HG03175 (cell line): ENCODE data around the gene SLC29A1.
A peak's percentile ranks its signal among the peaks of the same experiment; 100 is the strongest.
"Not testable (repeated sequence)": the region's sequence is repeated elsewhere in the genome, so short reads cannot be mapped to it uniquely, and the experiment has no call there.

Experiments used
- ATAC-seq: cut with Tn5 transposase; IDR thresholded peaks from one replicate; pipeline ENCODE4 v1.9.1; 2021; ENCODE audit warnings: mild to moderate bottlenecking, moderate library complexity; ENCODE audit not compliant: unreplicated experiment

Gene SLC29A1

DNA sequence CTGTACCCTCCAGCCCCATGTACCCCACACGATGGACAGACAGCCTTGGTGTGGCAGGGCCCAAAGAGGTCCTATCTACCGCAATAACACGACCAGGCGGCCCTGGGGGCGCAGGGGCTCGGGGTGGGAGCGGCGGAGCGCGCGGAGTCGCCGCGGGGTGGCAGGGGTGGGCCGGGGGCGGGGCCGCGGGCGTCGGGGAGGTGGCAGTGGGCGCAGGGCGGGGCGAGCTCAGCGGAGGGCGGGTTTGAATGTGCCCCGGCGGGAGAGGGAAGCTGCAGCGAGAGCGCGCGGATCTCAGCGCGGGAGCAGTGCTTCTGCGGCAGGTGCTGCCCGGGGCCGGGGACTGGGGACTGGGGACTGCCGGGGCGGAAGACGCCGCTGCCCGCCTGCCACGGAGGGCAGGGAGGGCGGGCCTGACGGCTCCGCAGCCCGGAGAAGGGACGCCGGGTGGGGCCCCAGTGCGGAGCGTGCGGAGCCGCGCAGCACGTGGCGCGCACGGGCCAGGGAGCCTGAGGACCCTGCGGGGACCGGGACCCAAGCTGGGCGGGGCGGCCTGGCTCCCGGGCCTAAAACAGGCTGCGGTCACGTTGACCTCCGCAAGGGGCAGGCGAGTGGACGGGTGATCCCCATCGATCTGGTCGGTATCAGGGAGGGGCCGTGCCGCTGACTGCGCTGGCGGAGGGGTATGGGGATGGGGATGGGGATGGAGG lies at the start of gene SLC29A1:
TSS of gene SLC29A1 (plus strand) at position 277 of the 710 bp plus-strand sequence. CDS start 3,719 bp downstream, outside the sequence.
- ATAC-seq = peak; percentile 57

DNA sequence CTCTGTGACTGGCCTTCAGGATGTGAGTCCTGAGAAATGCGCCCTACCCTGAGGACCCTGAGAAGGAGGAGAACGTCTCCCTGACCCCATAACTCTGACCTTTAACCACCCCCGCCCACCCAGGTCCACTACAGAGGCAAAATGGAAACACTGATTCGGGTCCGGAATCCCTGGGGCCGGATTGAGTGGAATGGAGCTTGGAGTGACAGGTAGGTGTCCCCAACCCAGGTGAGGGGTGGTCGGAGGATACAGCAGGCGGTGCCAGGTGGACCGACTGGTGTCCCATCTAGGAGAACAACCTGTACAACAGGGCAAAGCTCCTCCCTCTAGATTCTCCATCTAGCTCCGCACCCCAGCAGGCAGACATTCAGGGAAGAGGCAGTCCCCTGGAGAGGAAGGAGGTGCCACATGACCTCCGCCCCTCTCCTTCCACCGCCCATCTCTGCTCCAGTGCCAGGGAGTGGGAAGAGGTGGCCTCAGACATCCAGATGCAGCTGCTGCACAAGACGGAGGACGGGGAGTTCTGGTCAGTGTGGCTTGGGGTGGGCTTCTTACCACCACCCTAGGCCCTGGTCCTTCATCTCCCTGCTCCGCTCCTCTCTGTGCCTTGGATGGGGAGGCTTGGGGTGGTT lies 47.1 kb upstream of the SLC29A1 start:
- ATAC-seq = no peak

DNA sequence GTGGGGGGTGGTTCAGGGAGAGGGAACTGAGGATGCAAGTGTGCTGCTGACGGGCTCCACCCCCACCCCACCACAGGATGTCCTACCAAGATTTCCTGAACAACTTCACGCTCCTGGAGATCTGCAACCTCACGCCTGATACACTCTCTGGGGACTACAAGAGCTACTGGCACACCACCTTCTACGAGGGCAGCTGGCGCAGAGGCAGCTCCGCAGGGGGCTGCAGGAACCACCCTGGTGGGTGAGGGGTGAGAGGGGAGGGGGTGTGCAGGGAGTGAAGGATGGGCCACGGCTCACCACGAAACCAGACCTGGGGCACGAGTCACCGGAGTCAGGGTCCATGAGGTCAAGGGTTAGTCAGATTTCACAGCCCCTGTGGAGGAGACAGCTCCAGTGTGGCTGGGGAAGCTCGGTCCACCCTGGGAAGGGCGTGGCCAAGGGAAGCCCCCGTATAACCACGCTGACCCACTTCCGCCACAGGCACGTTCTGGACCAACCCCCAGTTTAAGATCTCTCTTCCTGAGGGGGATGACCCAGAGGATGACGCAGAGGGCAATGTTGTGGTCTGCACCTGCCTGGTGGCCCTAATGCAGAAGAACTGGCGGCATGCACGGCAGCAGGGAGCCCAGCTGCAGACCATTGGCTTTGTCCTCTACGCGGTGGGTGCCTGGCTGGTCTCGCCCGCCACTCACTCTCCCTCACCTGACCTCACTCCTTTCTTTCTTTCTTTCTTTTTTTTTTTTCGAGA lies 46.5 kb upstream of the SLC29A1 start:
- ATAC-seq = no peak

DNA sequence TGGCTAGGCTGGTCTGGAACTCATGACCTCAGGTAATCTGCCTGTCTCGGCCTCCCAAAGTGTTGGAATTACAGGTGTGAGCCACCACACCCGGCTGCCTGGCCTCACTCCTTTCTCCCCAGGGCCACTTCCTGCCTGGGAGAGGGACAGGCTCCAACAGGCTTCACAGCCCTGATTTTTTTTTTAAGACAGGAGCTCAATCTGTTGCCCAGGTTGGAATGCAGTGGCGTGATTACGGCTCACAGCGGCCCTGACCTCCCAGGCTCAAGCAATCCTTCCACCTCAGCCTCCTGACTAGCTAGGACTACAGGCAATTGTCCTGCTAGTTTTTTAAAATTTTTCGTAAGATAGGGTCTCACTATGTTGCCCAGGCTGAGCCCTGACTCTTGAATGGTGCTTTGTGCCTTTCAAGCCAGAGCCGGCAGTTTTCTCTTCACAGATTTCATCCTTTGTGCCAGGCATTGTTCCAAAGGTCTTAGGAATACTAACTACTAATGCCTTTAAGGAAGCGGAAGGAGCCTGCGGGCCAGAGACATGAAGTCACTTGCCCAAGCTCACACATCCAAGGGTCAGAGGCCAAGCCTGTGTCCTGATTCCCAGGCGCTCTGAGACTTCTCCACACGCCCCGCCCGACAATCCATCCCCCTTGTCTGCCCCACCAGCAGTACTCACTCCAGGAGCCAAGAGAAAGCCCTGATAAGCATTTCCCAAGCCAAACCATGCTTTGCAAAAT lies 45.5 kb upstream of the SLC29A1 start:
- no peak for ATAC-seq

DNA sequence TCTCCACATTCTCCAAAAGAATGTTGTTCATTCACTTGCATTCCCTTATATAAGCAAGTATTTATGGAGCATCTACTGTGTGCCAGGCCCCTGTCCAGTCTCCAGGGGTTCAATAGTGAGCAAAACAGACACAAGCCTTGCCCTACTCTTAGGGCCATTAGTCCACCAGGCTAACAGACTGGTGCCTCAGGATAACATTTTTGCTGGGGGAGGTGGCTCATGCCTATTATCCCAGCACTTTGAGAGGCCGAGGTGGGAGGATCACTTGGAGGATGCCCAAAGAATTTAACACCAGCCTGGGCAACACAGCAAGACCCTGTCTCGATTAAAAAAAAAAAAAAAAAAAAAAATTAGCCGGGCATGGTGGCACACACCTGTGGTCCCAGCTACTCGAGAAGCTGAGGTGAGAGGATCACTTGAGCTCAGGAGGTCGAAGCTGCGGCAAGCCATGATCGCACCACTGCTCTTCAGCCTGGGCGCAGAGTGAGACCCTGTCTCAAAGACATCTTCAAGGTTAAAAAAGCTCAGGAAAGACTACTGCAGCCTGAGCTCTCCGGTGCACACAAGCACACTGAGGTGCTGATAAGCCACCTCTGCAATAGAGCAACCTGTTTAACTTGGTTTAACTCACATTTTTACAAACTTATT lies 44.8 kb upstream of the SLC29A1 start:
- no peak for ATAC-seq

DNA sequence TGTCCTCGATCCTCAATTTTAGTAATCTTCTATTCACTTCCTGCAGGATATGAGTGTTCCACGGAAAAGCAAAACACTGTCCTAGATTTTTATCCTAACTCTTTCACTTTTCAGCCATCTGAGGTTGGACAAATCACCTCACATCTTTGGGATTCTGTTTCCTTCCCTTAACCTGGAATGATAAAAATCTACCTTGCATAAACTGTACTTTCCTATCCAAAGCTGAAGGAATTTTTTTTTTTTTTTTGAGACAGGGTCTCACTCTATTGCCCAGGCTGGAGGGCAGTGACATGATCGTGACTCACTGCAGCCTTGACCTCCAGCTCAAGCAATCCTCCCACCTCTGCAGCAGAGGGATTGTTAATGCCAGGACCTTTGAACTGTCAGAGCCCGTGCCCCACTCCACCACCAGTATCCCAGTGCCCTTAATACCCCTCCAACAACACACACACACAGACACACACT lies 44.3 kb upstream of the SLC29A1 start:
- no peak for ATAC-seq

DNA sequence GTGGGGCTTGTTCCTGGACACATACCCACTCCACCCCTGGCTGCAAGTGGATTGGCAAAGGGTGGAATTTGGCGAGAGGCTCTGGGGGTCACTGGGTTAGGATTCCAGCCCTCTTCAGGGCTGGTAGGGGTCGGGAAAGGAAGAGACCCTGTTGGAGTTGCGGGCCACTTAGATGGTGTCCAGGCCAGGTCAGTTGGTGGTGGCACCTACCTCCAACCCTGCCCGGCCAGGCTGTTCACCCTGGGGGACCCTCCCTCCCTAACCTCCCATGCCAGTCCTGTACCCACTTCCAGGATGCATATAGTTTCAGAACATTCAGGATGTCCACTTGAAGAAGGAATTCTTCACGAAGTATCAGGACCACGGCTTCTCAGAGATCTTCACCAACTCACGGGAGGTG lies 43.7 kb upstream of the SLC29A1 start:
- no peak for ATAC-seq

DNA sequence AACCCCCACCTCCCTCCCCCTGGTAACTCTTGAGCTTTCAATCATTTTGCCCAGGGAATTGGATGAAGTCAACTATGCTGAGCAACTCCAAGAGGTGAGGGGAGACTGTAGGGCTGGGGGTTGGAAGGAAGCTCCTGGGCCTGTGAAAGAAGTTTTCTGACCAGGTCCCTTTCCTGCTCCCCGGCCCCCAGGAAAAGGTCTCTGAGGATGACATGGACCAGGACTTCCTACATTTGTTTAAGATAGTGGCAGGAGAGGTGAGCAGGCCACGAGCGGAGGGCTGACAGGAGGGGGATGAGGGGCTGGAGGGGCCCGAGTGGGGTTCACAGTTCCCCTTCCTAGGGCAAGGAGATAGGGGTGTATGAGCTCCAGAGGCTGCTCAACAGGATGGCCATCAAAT lies 43.0 kb upstream of the SLC29A1 start:
- no peak for ATAC-seq

DNA sequence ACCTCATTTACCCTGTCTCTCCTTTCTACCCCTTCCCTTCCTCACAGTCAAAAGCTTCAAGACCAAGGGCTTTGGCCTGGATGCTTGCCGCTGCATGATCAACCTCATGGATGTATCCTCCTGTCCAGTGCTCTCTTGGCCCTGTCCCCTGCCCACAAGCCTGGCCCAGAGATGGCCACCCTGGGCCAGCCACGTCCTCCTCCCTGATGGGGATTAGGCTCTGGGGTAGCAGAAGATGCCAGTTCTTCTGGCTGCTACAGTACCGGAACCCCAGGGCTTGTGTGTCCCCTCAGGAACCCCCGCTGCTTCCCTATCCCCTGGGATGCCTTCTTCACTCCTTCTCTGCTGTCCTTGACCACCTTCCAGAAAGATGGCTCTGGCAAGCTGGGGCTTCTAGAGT lies 42.5 kb upstream of the SLC29A1 start:
- ATAC-seq = no peak

DNA sequence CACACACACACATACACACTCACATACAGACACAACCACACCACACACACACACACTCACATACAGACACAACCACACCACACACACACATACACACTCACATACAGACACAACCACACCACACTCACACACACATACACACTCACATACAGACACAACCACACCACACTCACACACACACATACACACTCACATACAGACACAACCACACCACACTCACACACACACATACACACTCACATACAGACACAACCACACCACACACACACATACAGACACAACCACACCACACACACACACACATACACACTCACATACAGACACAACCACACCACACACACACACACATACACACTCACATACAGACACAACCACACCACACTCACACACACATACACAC lies 41.6 kb upstream of the SLC29A1 start:
- not testable (repeated sequence) for ATAC-seq

DNA sequence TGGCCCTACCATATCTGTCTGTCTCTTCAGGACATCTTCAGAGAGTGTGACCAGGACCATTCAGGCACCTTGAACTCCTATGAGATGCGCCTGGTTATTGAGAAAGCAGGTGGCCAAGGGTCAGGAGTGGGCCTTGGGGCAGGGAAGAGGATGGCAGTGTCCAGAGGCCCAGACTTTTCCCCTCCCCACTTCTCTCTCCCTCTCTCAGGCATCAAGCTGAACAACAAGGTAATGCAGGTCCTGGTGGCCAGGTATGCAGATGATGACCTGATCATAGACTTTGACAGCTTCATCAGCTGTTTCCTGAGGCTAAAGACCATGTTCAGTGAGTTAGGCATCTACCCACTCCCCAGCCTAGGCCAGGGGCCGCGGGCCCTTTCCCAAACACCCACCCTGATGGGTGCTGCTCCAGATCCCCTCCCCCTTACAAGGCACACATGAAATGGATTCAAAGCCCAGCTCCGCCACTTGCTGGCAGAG lies 40.4 kb upstream of the SLC29A1 start:
- ATAC-seq = no peak

DNA sequence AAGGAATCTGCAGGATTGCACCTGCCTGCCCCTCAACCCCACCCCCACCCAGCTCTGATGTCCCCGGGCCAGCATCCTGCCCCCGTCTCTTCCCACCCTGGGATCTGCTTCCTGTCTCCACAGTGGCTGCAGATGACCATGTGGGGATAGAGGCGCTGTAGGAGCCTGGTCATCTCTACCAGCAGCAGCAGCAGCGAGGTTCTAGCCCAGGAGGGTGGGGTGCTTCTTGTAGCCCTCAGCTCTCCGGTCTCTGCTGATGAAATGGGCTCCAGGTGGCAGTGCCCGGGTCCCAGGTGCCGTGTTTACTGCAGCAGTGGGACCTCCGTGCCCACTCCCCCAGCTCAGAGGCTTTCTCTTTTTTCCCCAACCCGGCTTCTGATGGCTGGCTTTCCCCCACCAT lies 39.6 kb upstream of the SLC29A1 start:
- ATAC-seq = no peak

DNA sequence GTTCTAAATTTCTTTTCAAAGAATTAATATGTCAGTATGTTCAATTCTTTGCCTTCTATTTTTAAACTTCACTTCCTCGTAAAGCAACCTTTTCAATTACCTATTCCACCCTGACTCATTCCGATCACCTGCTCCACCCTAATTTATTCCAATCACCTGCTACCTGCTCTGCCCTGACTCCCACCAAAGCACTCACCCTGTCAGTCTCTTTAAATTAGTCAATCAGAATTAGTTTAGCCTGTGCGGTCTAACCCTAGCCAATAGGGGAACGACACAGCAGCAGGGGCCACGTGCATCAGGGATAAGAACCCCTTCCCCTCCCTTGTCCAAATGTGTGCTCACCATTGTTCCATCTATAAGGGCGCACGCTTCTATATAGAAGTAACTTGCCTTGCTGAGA lies 38.0 kb upstream of the SLC29A1 start:
- ATAC-seq = not testable (repeated sequence)

DNA sequence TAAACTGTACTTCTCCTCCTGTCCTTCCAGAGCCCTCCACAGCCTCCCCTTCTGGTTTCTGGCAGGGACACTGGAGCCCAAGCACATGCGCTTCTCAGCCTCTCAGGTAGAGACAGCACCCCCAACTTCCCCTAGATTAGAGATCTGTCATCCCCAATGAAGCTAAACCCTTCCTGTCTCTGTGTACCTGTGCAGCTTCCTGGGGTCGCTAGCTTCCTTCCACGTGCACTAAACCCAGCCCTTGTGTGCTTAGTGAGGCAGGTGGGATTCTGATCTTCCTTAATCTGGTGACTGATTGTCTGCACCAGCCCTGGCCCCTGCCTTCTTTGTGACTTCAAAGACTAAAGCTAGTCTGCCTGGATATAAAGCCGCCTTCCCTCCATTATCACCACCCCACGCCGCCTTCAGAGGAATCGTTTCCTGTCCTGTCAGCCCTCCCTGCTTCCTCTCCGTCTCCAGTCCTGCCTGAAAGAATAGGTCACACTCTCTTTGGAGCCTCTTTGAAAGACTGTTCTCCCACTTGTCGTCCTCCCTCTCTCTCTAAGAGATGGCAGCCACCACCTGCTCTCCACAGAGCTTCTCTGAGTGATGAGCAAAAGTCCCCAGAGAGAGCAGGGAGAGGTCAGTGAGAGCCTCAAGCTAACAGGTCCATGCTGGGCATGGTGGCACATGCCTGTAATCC lies 37.3 kb upstream of the SLC29A1 start:
- ATAC-seq = no peak

DNA sequence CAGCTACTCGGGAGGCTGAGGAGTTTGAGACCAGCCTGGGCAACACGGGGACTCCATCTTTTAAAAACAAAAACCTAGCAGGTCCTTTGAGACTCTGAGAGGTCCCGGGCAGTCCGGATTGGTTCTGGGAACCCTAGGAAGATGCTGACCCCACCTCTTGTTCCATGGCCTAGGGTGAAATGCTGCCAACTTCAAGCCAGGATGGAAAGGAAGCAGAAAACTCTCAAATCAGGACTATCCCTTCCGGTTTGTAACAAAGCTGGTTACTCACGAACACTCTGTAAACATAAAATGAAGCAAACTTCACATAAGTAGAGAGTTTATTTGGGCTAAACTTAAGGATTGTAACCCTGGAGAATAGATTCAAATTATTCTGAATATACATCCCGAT lies 36.8 kb upstream of the SLC29A1 start:
- ATAC-seq = no peak

DNA sequence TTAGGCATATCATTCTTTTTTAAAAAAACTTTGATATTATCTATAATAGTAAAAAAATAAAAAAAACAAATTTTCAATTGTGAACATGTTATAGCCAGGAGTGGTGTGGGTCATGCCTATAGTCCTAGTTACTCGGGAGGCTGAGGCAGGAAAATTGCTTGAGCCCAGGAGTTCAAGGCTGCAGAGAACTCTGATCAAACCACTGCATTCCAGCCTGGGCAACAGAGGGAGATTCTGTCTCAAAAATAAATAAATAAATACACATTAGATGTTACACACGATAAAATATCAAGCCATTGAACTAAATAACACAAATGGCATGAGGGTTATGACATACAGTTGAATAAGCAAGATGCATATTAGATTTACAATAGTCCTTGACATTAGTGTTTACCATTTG lies 34.6 kb upstream of the SLC29A1 start:
- no peak for ATAC-seq

DNA sequence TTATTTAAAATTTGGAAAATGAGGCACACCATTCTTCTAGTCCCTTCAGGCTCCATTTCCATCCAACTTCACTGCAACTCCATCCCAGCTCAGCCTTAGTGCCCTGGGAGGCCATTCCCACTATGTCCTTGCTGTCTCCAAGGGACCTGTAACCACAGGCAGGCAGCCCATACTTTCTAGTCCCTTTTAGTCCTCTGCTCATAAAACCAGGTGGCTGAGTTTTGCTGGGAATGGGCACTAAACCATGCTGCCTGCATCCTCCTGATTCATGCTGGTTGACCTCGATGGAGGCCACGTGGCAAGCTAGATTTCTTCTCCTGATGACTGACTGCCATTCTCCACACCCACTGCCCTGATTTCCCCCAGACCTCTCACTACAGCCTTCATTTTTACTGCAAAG lies 34.1 kb upstream of the SLC29A1 start:
- ATAC-seq = no peak

DNA sequence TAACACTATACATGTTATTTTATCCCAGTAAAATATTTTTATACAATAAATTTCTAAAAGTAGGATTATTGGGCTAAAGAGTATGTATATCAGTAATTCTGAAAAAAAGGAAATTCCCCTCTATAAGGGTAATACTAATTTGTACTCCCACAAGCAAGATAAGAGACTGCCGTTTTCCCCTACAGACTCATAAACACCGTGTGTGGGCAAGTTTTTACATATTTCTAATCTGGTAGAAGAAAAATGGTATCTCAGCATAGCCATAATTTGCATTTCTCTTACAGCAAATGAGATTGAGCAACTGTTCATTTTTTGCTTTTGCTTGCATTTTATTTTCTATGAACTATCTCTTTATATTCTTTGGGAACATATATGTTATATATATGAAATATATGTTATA lies 32.7 kb upstream of the SLC29A1 start:
- no peak for ATAC-seq

DNA sequence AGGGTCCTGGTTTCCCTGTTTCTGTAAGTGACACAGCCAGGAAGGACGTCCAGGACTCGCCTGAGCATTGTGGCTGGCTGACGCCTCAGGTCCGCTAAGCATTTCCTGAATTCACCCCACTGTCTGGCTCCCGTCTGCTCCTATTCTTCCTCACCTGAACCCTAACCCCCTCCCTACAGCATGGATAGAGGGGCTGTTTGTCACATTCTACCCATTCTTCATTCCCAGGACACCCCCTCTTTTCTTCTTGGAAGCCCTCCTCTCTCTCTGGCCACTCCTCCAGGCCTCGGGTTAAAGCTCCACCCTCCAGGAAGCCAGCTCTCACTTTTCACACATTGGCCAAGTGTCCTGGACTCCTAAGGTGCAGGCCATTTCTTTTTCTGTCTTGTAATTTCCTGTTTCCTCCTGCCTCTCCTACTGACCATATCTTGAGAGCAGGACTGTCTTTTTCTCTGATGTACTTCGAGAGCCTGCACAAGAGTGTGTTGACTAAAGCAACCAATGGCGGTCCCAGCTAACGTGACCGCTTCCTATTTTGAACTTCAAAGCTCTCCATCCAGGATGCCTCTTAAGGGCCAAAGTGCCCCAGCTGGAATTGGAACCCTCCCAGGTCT lies 30.9 kb upstream of the SLC29A1 start:
- no peak for ATAC-seq
